Pancreas (tissue), 10 donors: ENCODE results near the gene STOML2. TPM values are rescaled to one million over a fixed set of nuclear protein-coding genes. Genes with fewer than 3 reads are reported as not detected.

Experiments used
- ATAC-seq, 4 donors: fragments of 200-7000 bp; cut with Tn5 transposase; one replicate each; pipeline versions ENCODE4 v1.8.0 to v1.9.1; 2020; ENCODE audit warnings: mild to moderate bottlenecking in 4 of 4, moderate library complexity in 4 of 4
- DNase-seq, 6 donors: peaks; one replicate each; pipeline ENCODE4 v3.0.0-alpha.2; 2020
- FAIRE-seq: peaks from 2 replicates; lab custom pipeline; 2012; peaks lifted over from hg19 to GRCh38; lab: Jason Lieb, UNC
- H3K27ac ChIP-seq, 4 donors: fragments of 200-600 bp; sonication (generic); 1 replicate in 3 of 4; 2 replicates in 1 of 4; pipeline versions ENCODE4 v1.5.0 to v1.8.0; 2020
- H3K27me3 ChIP-seq, 4 donors: fragments of 200-600 bp; one replicate each; pipeline ENCODE4 v1.8.0; 2021
- H3K36me3 ChIP-seq, 3 donors: fragments of 200-600 bp; sonication (generic) in 1 of 3; one replicate each; pipeline versions ENCODE4 v1.5.0 to v1.8.0; 2020 to 2021
- H3K4me1 ChIP-seq, 3 donors: fragments of 200-600 bp; one replicate each; pipeline ENCODE4 v1.8.0; 2021
- H3K4me3 ChIP-seq, 4 donors: fragments of 200-600 bp; sonication (generic) in 2 of 4; one replicate each; pipeline versions ENCODE4 v1.5.0 to v1.8.0; 2020 to 2021
- H3K9me3 ChIP-seq, 4 donors: fragments of 200-600 bp; one replicate each; pipeline ENCODE4 v1.8.0; 2021
- CTCF ChIP-seq, 4 donors: fragments of 200-600 bp; sonication (generic) in 3 of 4; IDR thresholded peaks; one replicate each; pipeline versions ENCODE4 v1.5.0 to v1.8.0; 2021; ENCODE audit warnings: antibody characterized with exemption in 4 of 4
- WGBS, 2 donors: extraction: QIAGEN DNeasy Blood & Tissue Kit; methylation state at CpG; one replicate each; pipeline ENCODE4 v1.1.7; 2013; 5-methylcytosine and 5-hydroxymethylcytosine counted together
- intact Hi-C, 3 donors: fragments of 100-400 bp; cut with DNase I; formaldehyde crosslinking; loops; one replicate each; pipeline versions ENCODE4 v1.11.1 to v1.14.2; 2022
- polyA plus RNA-seq, 2 donors: library from polyadenylated mRNA; stranded (reverse); fragments of 200-250 nt; gene quantifications; one replicate each; pipeline ENCODE4 v1.2.3, GENCODE V29; 2013
- total RNA-seq, 6 donors: library from RNA; stranded (reverse); fragmentation: NEBNext Ultra II Directional in 4 of 6; extraction: Animal tissue kit (Norgen Biotek cat#: 25700) in 4 of 6; gene quantifications; one replicate each; pipeline versions ENCODE4 v1.2.1 to v1.2.4, GENCODE V29; 2021 to 2023
- donor health status: healthy with polysubstance abuse.
- donor health status: DM: no; HTN: no; CAD: no; lungs with moderate emphysema.
- donor health status: DM: no; HTN: no; CAD: no.
- donor health status: control.
- donor health status: control.
- donor health status: Bipolar disorder and iron deficiency.
- donor health status: DM: yes; HTN: yes; CAD: no.
- donor health status: DM: no; HTN: no; CAD: no.
- donor health status: DM: no; HTN: no; CAD: no.
- donor health status: DM: yes; HTN: yes; CAD: no.

STOML2 gene
- total and polyA plus RNA-seq, 8 donors = 31.2 to 57.6 (median 45.1) TPM

- H3K36me3 ChIP-seq = no peaks in the 10 kb centered on the region
- WGBS, 2 donors = 98 to 100% methylated on average over 4 of the region's 4 CpGs
Observed at GRCh38 chr9:35075358-35075757, 27.6 kb downstream of the STOML2 start.

GRCh38 chr9:35074791-35075190 lies 28.1 kb downstream of the STOML2 start:
- no peak for ATAC-seq
- Histone ChIP-seq H3K36me3 (no peaks in the 10 kb centered on the region), H3K4me1 (peaks cover 10 to 20% (median 17%) of the 10 kb centered on the region in 3 donors), H3K9me3 (no peaks in the 10 kb centered on the region), H3K4me3 (no peak overlapping the region), H3K27ac (no peak overlapping the region), H3K27me3 (no peaks in the 10 kb centered on the region)
- 90 to 92% methylated on average over 8 of the region's 8 CpGs for WGBS, 2 donors
- no peak for FAIRE-seq
- intact Hi-C loops = no loop called here
- no peak for DNase-seq
- no peak for TF ChIP-seq CTCF (IDR thresholded peaks at IDR 0.05)

More at GRCh38 chr9:35075358-35075757, 27.6 kb downstream of the STOML2 start:
- Histone ChIP-seq H3K4me1 (peaks cover 5 to 14% (median 12%) of the 10 kb centered on the region in 3 donors), H3K27me3 (no peaks in the 10 kb centered on the region), H3K27ac (no peak overlapping the region), H3K9me3 (no peaks in the 10 kb centered on the region), H3K4me3 (no peak overlapping the region)
- no peak for ATAC-seq
- intact Hi-C loops = no loop called here
- no peak for FAIRE-seq
- DNase-seq = no peak
- TF ChIP-seq CTCF (IDR thresholded peaks at IDR 0.05) = no peak

GRCh38 chr9:35074141-35074540 lies 28.8 kb downstream of the STOML2 start:
- no peak for ATAC-seq
- WGBS, 2 donors = 97% methylated on average over 6 of the region's 6 CpGs
- no peak for TF ChIP-seq CTCF (IDR thresholded peaks at IDR 0.05)
- DNase-seq = no peak
- H3K9me3 ChIP-seq = no peaks in the 10 kb centered on the region
- H3K4me1 ChIP-seq = peaks cover 10 to 22% (median 19%) of the 10 kb centered on the region in 3 donors
- H3K36me3 ChIP-seq = no peaks in the 10 kb centered on the region
- H3K4me3 ChIP-seq = no peak overlapping the region
- no peaks in the 10 kb centered on the region for H3K27me3 ChIP-seq
- no peak for FAIRE-seq
- intact Hi-C loops = no loop called here
- no peak overlapping the region for H3K27ac ChIP-seq

GRCh38 chr9:35073279-35073612 lies 29.7 kb downstream of the STOML2 start:
- TF ChIP-seq CTCF (IDR thresholded peaks at IDR 0.05) = no peak
- no peak overlapping the region for H3K4me3 ChIP-seq
- DNase-seq (no peak), FAIRE-seq (no peak), ATAC-seq (no peak)
- peaks cover 18 to 24% (median 22%) of the 10 kb centered on the region in 3 donors for H3K4me1 ChIP-seq
- no peaks in the 10 kb centered on the region for H3K27me3 ChIP-seq
- intact Hi-C loops = no loop called here
- no peaks in the 10 kb centered on the region for H3K9me3 ChIP-seq
- 87 to 93% methylated on average over 2 of the region's 2 CpGs for WGBS, 2 donors
- peak overlapping the region in 3 of 4 donors; percentile 23 to 99 (median 33) for H3K27ac ChIP-seq
- H3K36me3 ChIP-seq = no peaks in the 10 kb centered on the region

- TF ChIP-seq CTCF (IDR thresholded peaks at IDR 0.05) = no peak
Observed at GRCh38 chr9:35072461-35073278, 30.3 kb downstream of the STOML2 start, which contains the start of gene VCP. TSS of gene VCP (minus strand) at chr9:35072625. CDS start at chr9:35072353, 272 bp downstream.

More at GRCh38 chr9:35072461-35073278, 30.3 kb downstream of the STOML2 start, which contains the start of gene VCP:
- ATAC-seq (peak; percentile 91 to 96 (median 92)), FAIRE-seq (peak; percentile 98), DNase-seq (peak; percentile 93 to 99 (median 98))
- intact Hi-C loops = no loop called here
- H3K4me1 ChIP-seq = peaks cover 18 to 24% (median 19%) of the 10 kb centered on the region in 3 donors
- H3K27me3 ChIP-seq = no peaks in the 10 kb centered on the region
- H3K4me3 ChIP-seq = peak within 1 kb of the TSS; percentile 87 to 98 (median 92)
- peaks cover 0 to 4% (median 3%) of the 10 kb centered on the region in 3 donors for H3K36me3 ChIP-seq
- H3K27ac ChIP-seq = peak within 1 kb of the TSS; percentile 97 to 99 (median 99)
- no peaks in the 10 kb centered on the region for H3K9me3 ChIP-seq
- 5 to 6% methylated on average over 41 to 54 of the region's 54 CpGs for WGBS, 2 donors
